ENCODE data around the gene PDIK1L. TPM values are rescaled to one million over a fixed set of nuclear protein-coding genes. Genes with fewer than 3 reads are reported as not detected.

PDIK1L gene
- total and polyA plus RNA-seq, 7 donors: 1.4 to 7.0 (median 4.7) TPM

DNA sequence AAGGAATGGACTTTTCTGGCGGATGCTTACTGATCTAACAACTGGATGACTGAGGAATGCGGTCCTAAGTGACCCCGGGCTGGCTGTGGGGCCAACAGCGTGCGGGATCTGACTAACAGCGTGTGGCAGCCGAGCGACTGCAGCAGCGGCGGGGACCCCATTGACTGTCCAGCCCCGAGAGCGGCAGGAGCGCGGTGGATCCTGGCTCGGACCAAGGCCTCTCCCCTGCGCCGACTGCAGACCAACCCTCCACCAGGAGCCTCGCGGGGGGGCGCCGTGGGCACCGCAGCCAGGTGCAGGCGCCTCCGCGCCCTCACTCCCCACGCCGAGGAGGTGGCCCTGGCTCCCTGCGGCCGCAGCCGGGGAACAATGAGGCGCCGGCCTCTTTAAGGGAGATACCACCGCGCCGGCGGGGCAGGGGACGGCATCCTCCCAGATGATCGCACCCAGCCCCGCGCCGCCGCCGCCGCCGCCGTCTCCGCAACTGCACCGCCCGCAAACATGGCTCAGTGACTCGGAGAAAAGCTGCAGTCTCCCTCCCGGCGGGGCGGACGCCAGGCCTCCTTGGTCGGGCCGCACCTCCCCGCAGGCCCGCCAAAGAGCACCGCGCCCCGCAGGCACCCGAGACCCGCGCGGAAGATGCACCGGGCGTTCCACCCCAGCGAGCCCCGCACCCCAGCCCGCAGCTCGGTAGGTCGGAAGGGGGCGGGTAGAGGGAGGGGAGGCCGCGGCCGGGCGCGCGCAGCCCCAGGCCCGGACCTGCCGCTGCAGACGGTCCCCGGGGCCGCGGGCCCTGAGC lies 694 bp upstream of the PDIK1L start:
- ATAC-seq (peak; percentile 38 to 64 (median 56)), DNase-seq (peak; percentile 80 to 87)
- TF ChIP-seq, protein P1, sequence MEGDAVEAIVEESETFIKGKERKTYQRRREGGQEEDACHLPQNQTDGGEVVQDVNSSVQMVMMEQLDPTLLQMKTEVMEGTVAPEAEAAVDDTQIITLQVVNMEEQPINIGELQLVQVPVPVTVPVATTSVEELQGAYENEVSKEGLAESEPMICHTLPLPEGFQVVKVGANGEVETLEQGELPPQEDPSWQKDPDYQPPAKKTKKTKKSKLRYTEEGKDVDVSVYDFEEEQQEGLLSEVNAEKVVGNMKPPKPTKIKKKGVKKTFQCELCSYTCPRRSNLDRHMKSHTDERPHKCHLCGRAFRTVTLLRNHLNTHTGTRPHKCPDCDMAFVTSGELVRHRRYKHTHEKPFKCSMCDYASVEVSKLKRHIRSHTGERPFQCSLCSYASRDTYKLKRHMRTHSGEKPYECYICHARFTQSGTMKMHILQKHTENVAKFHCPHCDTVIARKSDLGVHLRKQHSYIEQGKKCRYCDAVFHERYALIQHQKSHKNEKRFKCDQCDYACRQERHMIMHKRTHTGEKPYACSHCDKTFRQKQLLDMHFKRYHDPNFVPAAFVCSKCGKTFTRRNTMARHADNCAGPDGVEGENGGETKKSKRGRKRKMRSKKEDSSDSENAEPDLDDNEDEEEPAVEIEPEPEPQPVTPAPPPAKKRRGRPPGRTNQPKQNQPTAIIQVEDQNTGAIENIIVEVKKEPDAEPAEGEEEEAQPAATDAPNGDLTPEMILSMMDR (IDR thresholded peaks at IDR 0.05): no peak
- Histone ChIP-seq H3K4me3 (peak overlapping the region; percentile 98), H3K4me1 (peaks cover 29% of the 10 kb centered on the region), H3K36me3 (ENCODE audit: insufficient read depth in 1 of 2, low read depth in 1 of 2) (peaks cover 0 to 5% of the 10 kb centered on the region in 2 donors), H3K27me3 (ENCODE audit: insufficient read depth in 3 of 3, low read length in 2 of 3) (no peaks in the 10 kb centered on the region), H3K9me3 (no peaks in the 10 kb centered on the region), H3K27ac (peak overlapping the region; percentile 96)
- intact Hi-C loops (cut with DNase I): loop anchor here in 1 of 2 donors (10.0 kb wide), 1 partner anchor 124 kb away; the partner anchor contains the start of gene CEP85
- WGBS, 3 donors: 0 to 1% (median 0%) methylated on average over 52 to 85 of the region's 85 CpGs

DNA sequence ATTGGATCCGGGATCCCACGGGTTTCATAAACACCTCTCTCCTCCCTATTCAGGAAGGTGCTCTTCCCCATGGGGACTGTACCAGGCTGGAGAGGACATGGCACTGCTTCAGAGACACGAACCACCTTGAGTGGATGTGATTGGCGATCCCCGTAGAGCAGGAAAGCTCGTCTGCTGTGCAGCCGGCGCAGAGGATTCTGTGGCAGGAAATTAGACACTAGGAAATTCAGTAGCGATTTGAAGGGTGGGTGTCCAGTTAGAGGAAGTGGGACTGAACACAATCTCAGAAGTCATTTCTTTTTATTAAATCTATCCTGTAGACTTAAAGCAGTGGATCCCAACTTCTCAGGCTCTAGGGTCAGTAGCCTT lies 767 bp downstream of the PDIK1L start:
- no peak for DNase-seq
- peak in 2 of 4 donors; percentile 4 to 14 for ATAC-seq
- Histone ChIP-seq H3K27me3 (ENCODE audit: insufficient read depth in 3 of 3, low read length in 2 of 3) (no peaks in the 10 kb centered on the region), H3K36me3 (ENCODE audit: insufficient read depth in 1 of 2, low read depth in 1 of 2) (peaks cover 0 to 12% of the 10 kb centered on the region in 2 donors), H3K9me3 (no peaks in the 10 kb centered on the region), H3K27ac (peak overlapping the region; percentile 96), H3K4me3 (peak overlapping the region; percentile 98), H3K4me1 (peaks cover 29% of the 10 kb centered on the region)
- 1% methylated on average over 9 of the region's 9 CpGs for WGBS, 3 donors
- TF ChIP-seq, protein P1 (IDR thresholded peaks at IDR 0.05): no peak
- intact Hi-C loops (cut with DNase I): loop anchor here in 1 of 2 donors (10.0 kb wide), 1 partner anchor 122 kb away; the partner anchor contains the start of gene CEP85

- intact Hi-C loops (cut with DNase I): loop anchor here in 1 of 2 donors (10.0 kb wide), 1 partner anchor 120 kb away; the partner anchor contains the start of gene CEP85
- peak overlapping the region; percentile 96 for H3K27ac ChIP-seq
- ATAC-seq: peak; percentile 45 to 66 (median 59)
- 34 to 52% (median 36%) methylated on average over 12 of the region's 12 CpGs for WGBS, 3 donors
- H3K27me3 ChIP-seq (ENCODE audit: insufficient read depth in 3 of 3, low read length in 2 of 3): no peaks in the 10 kb centered on the region
- DNase-seq: no peak
- TF ChIP-seq, protein P1 (IDR thresholded peaks at IDR 0.05): no peak
- no peaks in the 10 kb centered on the region for H3K9me3 ChIP-seq
- H3K4me3 ChIP-seq: peak overlapping the region; percentile 98
- peaks cover 29% of the 10 kb centered on the region for H3K4me1 ChIP-seq
- peaks cover 0 to 31% of the 10 kb centered on the region in 2 donors for H3K36me3 ChIP-seq (ENCODE audit: insufficient read depth in 1 of 2, low read depth in 1 of 2)
Observed at GRCh38 chr1:26114165-26114927, 2.7 kb downstream of the PDIK1L start.

DNA sequence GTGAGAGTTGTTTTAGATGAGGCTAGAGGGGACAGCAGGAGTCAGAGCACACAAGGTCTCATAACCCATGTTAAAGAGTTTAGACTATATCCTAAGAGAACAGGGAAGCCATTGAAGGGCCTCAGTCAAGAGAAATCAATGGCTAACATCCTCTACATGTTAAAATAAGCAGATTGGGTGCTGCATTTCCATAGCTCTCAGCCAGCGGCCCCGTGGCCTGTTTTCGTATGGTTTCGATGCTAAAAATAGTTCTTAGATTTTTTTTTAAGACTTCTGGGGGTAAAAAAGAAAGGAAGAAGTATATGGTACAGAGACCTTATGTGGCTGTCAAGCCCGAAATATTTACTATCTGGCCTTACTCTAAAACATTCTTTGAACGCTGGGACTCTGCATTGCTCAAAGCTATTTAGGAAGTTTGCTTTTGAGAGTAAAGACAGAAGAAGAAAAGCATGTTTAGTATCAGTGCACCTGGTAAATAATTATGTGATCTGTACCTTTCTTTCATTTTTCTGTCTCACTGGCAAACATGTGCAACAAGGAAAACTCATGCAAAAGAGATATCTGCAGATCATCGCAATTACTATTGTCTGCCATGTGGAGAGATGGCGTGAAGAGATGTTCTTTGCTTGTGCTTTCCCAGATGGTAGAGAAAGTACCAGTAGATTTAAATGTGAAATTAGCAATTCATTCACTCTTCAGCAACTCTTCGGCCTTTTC lies 8.4 kb downstream of the PDIK1L start:
- Histone ChIP-seq H3K4me3 (no peak overlapping the region), H3K27me3 (ENCODE audit: insufficient read depth in 3 of 3, low read length in 2 of 3) (no peaks in the 10 kb centered on the region), H3K9me3 (no peaks in the 10 kb centered on the region), H3K4me1 (peaks cover 41% of the 10 kb centered on the region), H3K36me3 (ENCODE audit: insufficient read depth in 1 of 2, low read depth in 1 of 2) (peaks cover 0 to 43% of the 10 kb centered on the region in 2 donors), H3K27ac (peak overlapping the region; percentile 76)
- intact Hi-C loops (cut with DNase I): loop anchor here in 1 of 2 donors (10.0 kb wide), 1 partner anchor 115 kb away; the partner anchor contains the start of gene CEP85
- TF ChIP-seq, protein P1 (IDR thresholded peaks at IDR 0.05): no peak
- WGBS, 3 donors: 68 to 74% (median 69%) methylated on average over 9 of the region's 9 CpGs
- ATAC-seq: no peak
- DNase-seq: no peak
